GM21723 (cell line): ENCODE data around the gene DHX36.

ENCODE experiments used
- ATAC-seq: cut with Tn5 transposase; IDR thresholded peaks from one replicate; pipeline ENCODE4 v1.9.1; 2021; ENCODE audit warnings: mild to moderate bottlenecking, moderate library complexity; ENCODE audit not compliant: unreplicated experiment

Gene DHX36

DNA sequence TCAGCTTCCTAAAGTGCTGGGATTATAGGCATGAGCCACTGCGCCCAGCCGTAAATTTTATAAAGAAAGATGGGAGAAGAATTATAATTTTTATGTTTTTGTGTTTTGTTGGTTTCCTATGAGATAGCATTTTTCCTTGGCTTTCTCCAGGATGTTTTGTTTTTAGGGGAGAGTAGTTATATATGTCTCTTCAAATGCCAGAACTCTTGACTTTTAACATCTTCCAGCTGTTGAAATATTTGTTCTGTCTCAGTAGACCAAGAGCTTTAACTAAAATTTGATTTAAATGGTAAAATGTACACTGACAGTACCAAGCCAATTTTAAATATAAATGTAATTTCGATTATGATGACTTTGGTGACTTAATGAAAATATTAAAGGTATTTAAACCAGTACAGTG lies 96.8 kb downstream of the DHX36 start:
- ATAC-seq: no peak

- ATAC-seq: no peak
Measured at GRCh38 chr3:154225536-154225935, 98.8 kb downstream of the DHX36 start.

- ATAC-seq: no peak
Measured at GRCh38 chr3:154224866-154225265, 99.4 kb downstream of the DHX36 start.

GRCh38 chr3:154224366-154224765 lies 99.9 kb downstream of the DHX36 start:
- no peak for ATAC-seq

- no peak for ATAC-seq
Measured at GRCh38 chr3:154223519-154223918, 100.8 kb downstream of the DHX36 start.
